Tibial nerve (tissue), 4 donors: ENCODE results near the gene SRP19. TPM values are rescaled to one million over a fixed set of nuclear protein-coding genes. Genes with fewer than 3 reads are reported as not detected.
"Not testable (repeated sequence)": the region's sequence is repeated elsewhere in the genome, so short reads cannot be mapped to it uniquely, and the experiment has no call there.

Experiments
- DNase-seq, 2 donors: peaks; one replicate each; pipeline ENCODE4 v3.0.0-alpha.2; 2019; ENCODE audit warnings: low spot score in 2 of 2
- H3K27ac ChIP-seq, 4 donors: fragments of 200-600 bp; sonication (generic) in 3 of 4; one replicate each; pipeline ENCODE4 v1.5.1; 2017 to 2019; ENCODE audit warnings: mild to moderate bottlenecking in 1 of 4
- H3K27me3 ChIP-seq, 2 donors: fragments of 200-600 bp; sonication (generic) in 1 of 2; one replicate each; pipeline versions ENCODE4 v1.5.1 to v1.6.0; 2017 to 2019
- H3K36me3 ChIP-seq, 3 donors: fragments of 200-600 bp; sonication (generic); one replicate each; pipeline ENCODE4 v1.5.1; 2018 to 2019
- H3K4me1 ChIP-seq, 4 donors: fragments of 200-600 bp; sonication (generic) in 3 of 4; one replicate each; pipeline ENCODE4 v1.5.1; 2017 to 2019
- H3K4me3 ChIP-seq, 4 donors: fragments of 200-600 bp; sonication (generic) in 3 of 4; one replicate each; pipeline ENCODE4 v1.5.1; 2017 to 2019; ENCODE audit warnings: mild to moderate bottlenecking in 1 of 4, moderate library complexity in 1 of 4
- H3K9me3 ChIP-seq, 4 donors: fragments of 200-600 bp; sonication (generic) in 3 of 4; one replicate each; pipeline ENCODE4 v1.5.1; 2017 to 2019
- EP300 ChIP-seq, 2 donors: sonication (generic); formaldehyde crosslinking; IDR thresholded peaks; one replicate each; pipeline ENCODE4 v1.6.1; 2017; ENCODE audit warnings: antibody characterized with exemption in 2 of 2, mild to moderate bottlenecking in 1 of 2
- POLR2A ChIP-seq, 2 donors: fragments of 450-650 bp; IDR thresholded peaks; one replicate each; pipeline ENCODE4 v1.6.1; 2017; ENCODE audit warnings: antibody characterized with exemption in 2 of 2, mild to moderate bottlenecking in 2 of 2, moderate library complexity in 2 of 2
- WGBS, 2 donors: methylation state at CpG; one replicate each; pipeline ENCODE4 v1.1.5; 2018; 5-methylcytosine and 5-hydroxymethylcytosine counted together
- total RNA-seq, 4 donors: library from RNA; depleted of rRNA; stranded (reverse); fragments of >200 nt; gene quantifications; one replicate each; pipeline ENCODE4 v1.1.0, GENCODE V29; 2016
- TF ChIP-seq, protein P1 (sequence below), 5 experiments: fragments of 200-600 bp in 3 of 5; fragments of 450-650 bp in 2 of 5; sonication (generic) in 3 of 5; IDR thresholded peaks; one replicate each; pipeline ENCODE4 v1.5.1; 2016 to 2019; ENCODE audit warnings: antibody characterized with exemption in 5 of 5, mild to moderate bottlenecking in 3 of 5, moderate library complexity in 2 of 5

The SRP19 gene
- total RNA-seq, 4 donors from 2014 or later: 22.7 to 49.0 (median 37.1) TPM

DNA sequence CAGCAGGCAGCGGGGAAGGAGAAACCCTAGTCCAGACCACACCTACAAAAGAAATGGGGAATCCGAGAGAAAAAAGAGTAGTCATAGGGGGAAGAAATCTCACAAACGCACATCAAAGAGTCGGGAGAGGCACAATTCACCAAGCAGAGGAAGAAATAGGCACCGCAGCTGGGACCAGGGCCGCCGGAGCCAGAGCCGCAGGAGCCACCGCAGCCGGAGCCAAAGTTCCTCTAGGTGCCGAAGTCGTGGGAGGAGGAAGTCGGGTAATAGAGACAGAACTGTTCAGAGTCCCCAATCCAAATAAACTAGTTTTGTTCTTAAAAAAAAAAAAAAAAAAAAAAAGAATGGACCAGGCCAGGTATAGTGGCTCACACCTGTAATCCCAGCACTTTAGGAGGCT, 31.7 kb downstream of the SRP19 start:
- 96 to 98% methylated on average over 13 of the region's 13 CpGs for WGBS, 2 donors
- H3K36me3 ChIP-seq: peaks cover 0 to 70% (median 7%) of the 10 kb centered on the region in 3 donors
- H3K4me1 ChIP-seq: peaks cover 0 to 5% (median 0%) of the 10 kb centered on the region in 4 donors
- DNase-seq: no peak
- TF ChIP-seq, protein P1, sequence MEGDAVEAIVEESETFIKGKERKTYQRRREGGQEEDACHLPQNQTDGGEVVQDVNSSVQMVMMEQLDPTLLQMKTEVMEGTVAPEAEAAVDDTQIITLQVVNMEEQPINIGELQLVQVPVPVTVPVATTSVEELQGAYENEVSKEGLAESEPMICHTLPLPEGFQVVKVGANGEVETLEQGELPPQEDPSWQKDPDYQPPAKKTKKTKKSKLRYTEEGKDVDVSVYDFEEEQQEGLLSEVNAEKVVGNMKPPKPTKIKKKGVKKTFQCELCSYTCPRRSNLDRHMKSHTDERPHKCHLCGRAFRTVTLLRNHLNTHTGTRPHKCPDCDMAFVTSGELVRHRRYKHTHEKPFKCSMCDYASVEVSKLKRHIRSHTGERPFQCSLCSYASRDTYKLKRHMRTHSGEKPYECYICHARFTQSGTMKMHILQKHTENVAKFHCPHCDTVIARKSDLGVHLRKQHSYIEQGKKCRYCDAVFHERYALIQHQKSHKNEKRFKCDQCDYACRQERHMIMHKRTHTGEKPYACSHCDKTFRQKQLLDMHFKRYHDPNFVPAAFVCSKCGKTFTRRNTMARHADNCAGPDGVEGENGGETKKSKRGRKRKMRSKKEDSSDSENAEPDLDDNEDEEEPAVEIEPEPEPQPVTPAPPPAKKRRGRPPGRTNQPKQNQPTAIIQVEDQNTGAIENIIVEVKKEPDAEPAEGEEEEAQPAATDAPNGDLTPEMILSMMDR (IDR thresholded peaks at IDR 0.05): no peak
- TF ChIP-seq POLR2A (IDR thresholded peaks at IDR 0.05): no peak
- TF ChIP-seq EP300 (IDR thresholded peaks at IDR 0.05): no peak
- H3K4me3 ChIP-seq: no peak overlapping the region
- no peak overlapping the region for H3K27ac ChIP-seq
- no peaks in the 10 kb centered on the region for H3K9me3 ChIP-seq
- no peaks in the 10 kb centered on the region for H3K27me3 ChIP-seq

DNA sequence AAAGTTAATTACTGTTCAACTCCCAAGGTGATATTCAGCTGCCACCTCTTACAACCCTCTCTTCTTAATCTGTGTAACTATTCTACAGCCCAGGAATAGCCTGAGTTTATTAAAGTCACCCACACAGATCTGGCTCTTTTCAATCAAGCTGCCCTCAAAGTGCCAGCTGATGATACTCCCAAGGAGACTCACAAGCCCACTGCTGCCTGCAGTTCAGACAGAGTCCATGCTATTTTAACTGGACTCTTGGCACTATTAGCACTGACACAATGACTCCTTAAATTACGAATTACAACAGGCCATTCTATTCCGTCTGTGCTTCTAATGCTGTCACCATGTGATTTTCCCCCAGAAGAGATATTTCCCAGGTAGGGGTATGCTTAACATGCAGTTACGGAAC, 34.6 kb downstream of the SRP19 start:
- Histone ChIP-seq H3K4me1 (peaks cover 0 to 5% (median 0%) of the 10 kb centered on the region in 4 donors), H3K9me3 (no peaks in the 10 kb centered on the region), H3K27ac (no peak overlapping the region), H3K4me3 (no peak overlapping the region), H3K27me3 (no peaks in the 10 kb centered on the region), H3K36me3 (peaks cover 0 to 76% (median 10%) of the 10 kb centered on the region in 3 donors)
- 57 to 65% methylated on average over 3 of the region's 3 CpGs for WGBS, 2 donors
- DNase-seq: no peak
- TF ChIP-seq POLR2A (IDR thresholded peaks at IDR 0.05): no peak
- TF ChIP-seq, protein P1 (IDR thresholded peaks at IDR 0.05): no peak
- no peak for TF ChIP-seq EP300 (IDR thresholded peaks at IDR 0.05)

DNA sequence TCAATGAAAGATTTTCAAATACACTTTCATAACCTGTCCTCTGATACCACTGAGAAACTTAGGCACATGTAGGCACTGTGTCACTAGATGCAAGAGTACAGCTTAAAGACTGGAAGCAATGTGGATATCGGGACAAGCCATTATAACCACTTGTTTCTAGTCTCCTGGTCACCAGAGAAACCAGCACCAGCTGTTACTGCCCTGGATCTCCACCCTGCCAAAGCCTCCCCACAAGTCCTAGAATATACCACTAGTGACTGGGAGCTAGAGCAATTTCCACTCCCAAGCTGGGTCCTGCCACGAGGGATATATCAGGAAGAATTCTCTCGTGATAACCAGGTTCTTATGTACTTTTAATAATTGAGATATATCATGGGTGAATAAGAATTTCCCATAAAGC, 41.5 kb downstream of the SRP19 start:
- no peak overlapping the region for H3K27ac ChIP-seq
- no peak for TF ChIP-seq EP300 (IDR thresholded peaks at IDR 0.05)
- TF ChIP-seq POLR2A (IDR thresholded peaks at IDR 0.05): no peak
- TF ChIP-seq, protein P1 (IDR thresholded peaks at IDR 0.05): no peak
- peaks cover 0 to 12% (median 2%) of the 10 kb centered on the region in 4 donors for H3K4me1 ChIP-seq
- WGBS, 2 donors: 87 to 90% methylated on average over 3 of the region's 3 CpGs
- DNase-seq: no peak
- no peaks in the 10 kb centered on the region for H3K9me3 ChIP-seq
- H3K4me3 ChIP-seq: no peak overlapping the region
- no peaks in the 10 kb centered on the region for H3K27me3 ChIP-seq
- H3K36me3 ChIP-seq: peaks cover 0 to 68% (median 5%) of the 10 kb centered on the region in 3 donors

DNA sequence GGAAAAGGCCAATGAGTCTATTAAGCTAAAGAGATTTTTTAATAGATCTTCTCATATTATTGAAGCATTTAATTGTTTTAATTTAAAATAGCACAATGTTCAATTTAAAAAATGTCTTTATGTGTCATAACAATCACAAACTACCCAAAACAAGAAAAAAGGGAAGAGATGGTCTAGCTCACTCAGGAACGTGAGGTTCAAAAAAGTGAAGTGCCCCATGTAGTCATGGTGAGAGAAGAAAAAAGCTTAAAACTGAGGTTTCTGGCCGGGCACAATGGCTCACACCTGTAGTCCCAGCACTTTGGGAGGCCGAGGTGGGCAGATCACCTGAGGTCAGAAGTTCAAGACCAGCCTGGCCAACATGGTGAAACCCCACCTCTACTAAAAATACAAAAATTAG, 43.9 kb downstream of the SRP19 start:
- not testable (repeated sequence) for H3K9me3 ChIP-seq, H3K27ac ChIP-seq, H3K27me3 ChIP-seq, H3K4me3 ChIP-seq, DNase-seq
- WGBS, 2 donors: 79 to 83% methylated on average over 3 of the region's 3 CpGs
- Histone ChIP-seq H3K4me1 (peaks cover 0 to 19% (median 2%) of the 10 kb centered on the region in 4 donors), H3K36me3 (peaks cover 0 to 59% (median 0%) of the 10 kb centered on the region in 3 donors)

DNA sequence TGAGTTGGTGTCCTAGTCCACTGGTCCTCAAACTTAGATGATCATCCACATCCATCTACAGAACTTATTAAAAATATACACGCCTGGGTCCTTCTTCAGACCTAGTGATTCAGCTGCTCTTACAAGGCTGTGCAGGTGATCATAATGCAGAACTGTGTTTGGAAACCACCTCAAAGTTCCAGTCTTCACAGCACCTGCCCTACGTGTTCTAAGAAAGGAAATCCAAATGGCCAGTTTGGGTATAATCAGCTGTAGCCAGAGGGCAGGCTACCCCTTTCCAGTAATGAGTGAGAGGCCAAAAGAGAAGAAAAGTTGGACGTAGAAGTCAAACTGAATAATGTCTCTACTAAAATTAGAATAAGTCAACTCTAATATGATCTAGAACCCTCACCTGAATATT, 45.5 kb downstream of the SRP19 start:
- no peaks in the 10 kb centered on the region for H3K9me3 ChIP-seq
- H3K36me3 ChIP-seq: peaks cover 0 to 48% (median 0%) of the 10 kb centered on the region in 3 donors
- no peak for DNase-seq
- no peak overlapping the region for H3K27ac ChIP-seq
- TF ChIP-seq, protein P1 (IDR thresholded peaks at IDR 0.05): no peak
- TF ChIP-seq POLR2A (IDR thresholded peaks at IDR 0.05): no peak
- no peak for TF ChIP-seq EP300 (IDR thresholded peaks at IDR 0.05)
- H3K4me3 ChIP-seq: no peak overlapping the region
- 73 to 84% methylated on average over 3 of the region's 3 CpGs for WGBS, 2 donors
- no peaks in the 10 kb centered on the region for H3K27me3 ChIP-seq
- H3K4me1 ChIP-seq: peaks cover 0 to 27% (median 2%) of the 10 kb centered on the region in 4 donors
